GM23338 (cell line): ENCODE measurements around the gene DUSP1. TPM values are rescaled to one million over a fixed set of nuclear protein-coding genes. Genes with fewer than 3 reads are reported as not detected.

Experiments used
- ATAC-seq: fragments of 200-7000 bp; cut with Tn5 transposase; 3 replicates; pipeline ENCODE4 v1.9.1; 2020
- DNase-seq: peaks from one replicate; pipeline ENCODE4 v3.0.0-alpha.2; 2015; ENCODE audit warnings: low spot score
- H2AFZ ChIP-seq: fragments of 200-600 bp; sonication (generic); 2 replicates; pipeline ENCODE4 v1.8.0; 2016; ENCODE audit warnings: antibody characterized with exemption, mild to moderate bottlenecking, moderate library complexity
- H3F3A ChIP-seq: fragments of 200-600 bp; sonication (generic); replicated peaks from 2 replicates; pipeline ENCODE4 v1.8.0; 2017; ENCODE audit warnings: antibody characterized with exemption, mixed run types, low read depth
- H3K27ac ChIP-seq: fragments of 200-600 bp; sonication (generic); 2 replicates; pipeline ENCODE4 v1.6.1; 2016; ENCODE audit warnings: low read depth
- H3K27me3 ChIP-seq: fragments of 200-600 bp; sonication (generic); 2 replicates; pipeline ENCODE4 v1.8.0; 2016; ENCODE audit warnings: mild to moderate bottlenecking, mixed run types, moderate library complexity; ENCODE audit not compliant: insufficient read depth
- H3K36me3 ChIP-seq: fragments of 200-600 bp; sonication (generic); 2 replicates; pipeline ENCODE4 v1.8.0; 2016; ENCODE audit warnings: mild to moderate bottlenecking; ENCODE audit not compliant: insufficient read depth
- H3K4me1 ChIP-seq: fragments of 200-600 bp; sonication (generic); 2 replicates; pipeline ENCODE4 v1.8.0; 2016; ENCODE audit warnings: mild to moderate bottlenecking, moderate library complexity; ENCODE audit not compliant: insufficient read depth
- H3K4me2 ChIP-seq: fragments of 200-600 bp; sonication (generic); 2 replicates; pipeline ENCODE4 v1.7.1; 2017; ENCODE audit warnings: mixed run types
- H3K4me3 ChIP-seq: fragments of 200-600 bp; sonication (generic); 2 replicates; pipeline ENCODE4 v1.6.1; 2016; ENCODE audit warnings: mixed run types
- H3K79me2 ChIP-seq: fragments of 200-600 bp; sonication (generic); replicated peaks from 2 replicates; pipeline ENCODE4 v1.8.0; 2017; ENCODE audit warnings: mild to moderate bottlenecking; ENCODE audit not compliant: insufficient read depth
- H3K9me2 ChIP-seq: fragments of 200-600 bp; sonication (generic); 2 replicates; pipeline ENCODE4 v1.8.0; 2017; ENCODE audit not compliant: insufficient read depth
- H4K20me1 ChIP-seq: fragments of 200-600 bp; sonication (generic); replicated peaks from 2 replicates; pipeline ENCODE4 v1.8.0; 2017; ENCODE audit warnings: mild to moderate bottlenecking; ENCODE audit not compliant: insufficient read depth
- H3K27ac Mint-ChIP-seq: 2 replicates; pipeline ENCODE4 v1.8.0; 2020; ENCODE audit warnings: inconsistent platforms, mild to moderate bottlenecking, moderate library complexity, mixed read lengths
- H3K27me3 Mint-ChIP-seq: 3 replicates; pipeline ENCODE4 v1.8.0; 2022; ENCODE audit warnings: low read depth, mild to moderate bottlenecking, moderate library complexity, mixed read lengths, inconsistent platforms; ENCODE audit not compliant: insufficient read depth, poor library complexity
- H3K36me3 Mint-ChIP-seq: 3 replicates; pipeline ENCODE4 v1.8.0; 2021; ENCODE audit warnings: low read depth, mild to moderate bottlenecking, inconsistent platforms, moderate library complexity, mixed read lengths
- H3K4me1 Mint-ChIP-seq: 3 replicates; pipeline ENCODE4 v1.8.0; 2020; ENCODE audit warnings: mild to moderate bottlenecking, inconsistent platforms, mixed read lengths
- H3K4me3 Mint-ChIP-seq: 3 replicates; pipeline ENCODE4 v1.8.0; 2021; ENCODE audit warnings: moderate library complexity, mild to moderate bottlenecking, inconsistent platforms, mixed read lengths
- H3K9me3 Mint-ChIP-seq: 3 replicates; pipeline ENCODE4 v1.8.0; 2020; ENCODE audit warnings: moderate library complexity, mild to moderate bottlenecking, inconsistent platforms, mixed read lengths
- CREB1 ChIP-seq: fragments of 250-450 bp; sonication (Bioruptor Pico); IDR thresholded peaks from 2 replicates; pipeline ENCODE4 v1.5.0; 2020; ENCODE audit warnings: low read depth, mild to moderate bottlenecking, moderate library complexity
- EZH2phosphoT487 ChIP-seq: fragments of 200-600 bp; sonication (generic); IDR thresholded peaks from one replicate; pipeline ENCODE4 v1.8.1; 2018; ENCODE audit warnings: antibody characterized with exemption; ENCODE audit not compliant: unreplicated experiment
- JUNB ChIP-seq: IDR thresholded peaks from one replicate; pipeline ENCODE4 v1.6.1; 2016; ENCODE audit warnings: antibody characterized with exemption; ENCODE audit not compliant: unreplicated experiment
- NANOG ChIP-seq: IDR thresholded peaks from 2 replicates; pipeline ENCODE4 v1.6.1; 2016; ENCODE audit warnings: antibody characterized with exemption, borderline replicate concordance
- POLR2AphosphoS5 ChIP-seq: IDR thresholded peaks from 2 replicates; pipeline ENCODE4 v1.6.1; 2016; ENCODE audit warnings: antibody characterized with exemption, low read depth
- STAT1 ChIP-seq: IDR thresholded peaks from one replicate; pipeline ENCODE4 v1.6.1; 2016; ENCODE audit warnings: antibody characterized with exemption; ENCODE audit not compliant: unreplicated experiment
- ZNF114 ChIP-seq: fragments of 250-450 bp; sonication (Bioruptor Pico); IDR thresholded peaks from 2 replicates; pipeline ENCODE4 v1.5.0; 2020; ENCODE audit warnings: mild to moderate bottlenecking, moderate library complexity
- polyA plus RNA-seq: library from polyadenylated mRNA; unstranded; fragments of >200 nt; fragmentation: Nextera tagmentation; extraction: Ambion mirVana; gene quantifications from 2 replicates; pipeline ENCODE4 v1.2.1, GENCODE V29; 2016
- total RNA-seq: library from RNA; depleted of rRNA; stranded (reverse); fragments of >200 nt; shearing (Covaris generic); gene quantifications from 2 replicates; pipeline ENCODE4 v1.2.3, GENCODE V29; 2014
- TF ChIP-seq, protein P1 (sequence below), 2 experiments: fragments of 200-600 bp in 1 of 2; sonication (generic) in 1 of 2; conservative IDR thresholded peaks; 2 replicates each; pipeline versions ENCODE4 v1.5.1 to v1.6.1; 2016 to 2017; ENCODE audit warnings: antibody characterized with exemption in 2 of 2, low read depth in 2 of 2, mild to moderate bottlenecking in 2 of 2, moderate library complexity in 1 of 2
- TF ChIP-seq, protein P2 (sequence below): IDR thresholded peaks from one replicate; pipeline ENCODE4 v1.6.1; 2018; ENCODE audit warnings: antibody characterized with exemption; ENCODE audit not compliant: unreplicated experiment

DUSP1 gene
- total and polyA plus RNA-seq, 2 experiments from 2014 or later = 9.7 to 17.2 TPM

DNA sequence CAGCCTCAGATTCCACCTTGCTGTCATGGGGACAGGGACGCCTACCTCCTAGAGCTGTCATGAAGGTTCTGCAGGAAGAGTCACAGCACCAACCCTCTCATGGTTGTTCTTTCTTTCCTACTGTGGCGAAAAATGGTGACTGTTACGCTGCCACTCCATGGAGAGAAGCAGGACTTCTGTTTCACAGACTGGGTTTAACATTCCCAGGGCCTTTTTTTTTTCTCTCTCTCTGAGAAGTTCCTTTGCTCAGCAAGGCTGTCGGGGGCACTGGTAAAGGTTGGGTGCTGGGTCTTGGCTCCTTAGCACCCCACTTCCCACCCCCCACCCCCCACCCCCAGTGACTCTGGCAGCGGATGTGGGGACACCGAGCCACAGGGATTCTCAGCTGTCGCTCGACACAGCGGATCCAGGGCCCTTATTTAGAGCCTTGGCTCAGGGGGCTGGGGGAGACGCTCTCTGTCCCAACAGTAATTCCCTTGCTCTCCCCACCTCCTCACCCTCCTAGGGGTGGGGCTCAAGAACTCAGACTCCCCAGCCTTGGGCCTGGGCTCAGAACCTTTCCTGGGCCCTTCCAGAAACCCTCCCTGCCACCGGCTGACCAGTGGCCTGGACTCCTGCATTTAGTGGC lies 34.4 kb downstream of the DUSP1 start:
- Histone ChIP-seq H3K9me2 (no peaks in the 10 kb centered on the region), H3K4me1 (no peaks in the 10 kb centered on the region), H3F3A (no peaks in the 10 kb centered on the region), H3K27ac (no peak overlapping the region), H3K4me3 (no peak overlapping the region), H3K36me3 (no peaks in the 10 kb centered on the region), H3K27me3 (no peaks in the 10 kb centered on the region), H2AFZ (no peak overlapping the region), H3K79me2 (no peaks in the 10 kb centered on the region), H4K20me1 (no peaks in the 10 kb centered on the region), H3K4me2 (no peak overlapping the region)
- no peaks in the 10 kb centered on the region for H3K9me3 Mint-ChIP-seq
- DNase-seq (peak; percentile 20), ATAC-seq (peak; percentile 38)
- H3K4me3 Mint-ChIP-seq = no peak overlapping the region
- H3K27ac Mint-ChIP-seq = no peak overlapping the region
- TF ChIP-seq, protein P1, sequence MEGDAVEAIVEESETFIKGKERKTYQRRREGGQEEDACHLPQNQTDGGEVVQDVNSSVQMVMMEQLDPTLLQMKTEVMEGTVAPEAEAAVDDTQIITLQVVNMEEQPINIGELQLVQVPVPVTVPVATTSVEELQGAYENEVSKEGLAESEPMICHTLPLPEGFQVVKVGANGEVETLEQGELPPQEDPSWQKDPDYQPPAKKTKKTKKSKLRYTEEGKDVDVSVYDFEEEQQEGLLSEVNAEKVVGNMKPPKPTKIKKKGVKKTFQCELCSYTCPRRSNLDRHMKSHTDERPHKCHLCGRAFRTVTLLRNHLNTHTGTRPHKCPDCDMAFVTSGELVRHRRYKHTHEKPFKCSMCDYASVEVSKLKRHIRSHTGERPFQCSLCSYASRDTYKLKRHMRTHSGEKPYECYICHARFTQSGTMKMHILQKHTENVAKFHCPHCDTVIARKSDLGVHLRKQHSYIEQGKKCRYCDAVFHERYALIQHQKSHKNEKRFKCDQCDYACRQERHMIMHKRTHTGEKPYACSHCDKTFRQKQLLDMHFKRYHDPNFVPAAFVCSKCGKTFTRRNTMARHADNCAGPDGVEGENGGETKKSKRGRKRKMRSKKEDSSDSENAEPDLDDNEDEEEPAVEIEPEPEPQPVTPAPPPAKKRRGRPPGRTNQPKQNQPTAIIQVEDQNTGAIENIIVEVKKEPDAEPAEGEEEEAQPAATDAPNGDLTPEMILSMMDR (conservative IDR thresholded peaks at IDR 0.05; ENCODE audit: low read depth in 2 of 2) = peak in 1 of 2 experiments; percentile 17; a peak in 1 of 4 replicates
- no peak for TF ChIP-seq POLR2AphosphoS5
- H3K4me1 Mint-ChIP-seq = no peaks in the 10 kb centered on the region
- peaks cover 4% of the 10 kb centered on the region for H3K27me3 Mint-ChIP-seq
- no peaks in the 10 kb centered on the region for H3K36me3 Mint-ChIP-seq

DNA sequence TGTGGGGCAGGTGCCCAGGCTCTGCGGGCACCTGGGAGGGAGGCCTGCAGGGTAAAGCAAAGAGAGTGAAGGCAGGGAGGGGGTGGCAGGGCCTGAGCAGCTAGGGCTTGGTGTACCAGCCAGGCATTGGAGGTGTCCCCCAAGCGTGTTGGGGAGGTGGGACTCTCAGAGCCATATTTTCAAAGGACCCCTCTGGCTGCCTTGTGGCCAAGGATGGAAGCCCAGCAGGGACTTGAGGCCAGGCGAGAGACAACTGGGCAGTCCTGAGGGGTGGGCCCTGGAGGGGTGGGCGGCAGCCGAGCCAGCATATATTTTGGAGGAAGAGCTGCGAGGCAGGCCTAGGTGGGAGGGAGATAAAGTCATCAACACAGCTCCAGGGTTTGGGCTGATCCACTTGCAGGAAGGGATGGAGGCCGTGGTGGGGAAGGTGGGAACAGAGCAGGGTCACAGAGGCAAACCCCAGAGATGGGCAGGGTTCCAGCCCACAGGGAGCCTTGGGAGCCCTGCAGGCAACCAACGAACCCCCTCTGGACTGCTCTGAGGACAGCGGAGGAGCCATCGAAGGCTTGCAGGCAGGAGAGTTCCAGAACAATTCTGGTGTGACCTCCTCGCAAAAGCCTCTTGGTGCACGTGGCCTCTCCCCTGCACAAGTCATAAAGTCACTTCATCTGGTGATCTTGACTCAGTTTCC lies 35.7 kb downstream of the DUSP1 start:
- H2AFZ ChIP-seq = no peak overlapping the region
- no peaks in the 10 kb centered on the region for H3K36me3 ChIP-seq
- Mint-ChIP-seq H3K4me3 (no peak overlapping the region), H3K9me3 (no peaks in the 10 kb centered on the region), H3K4me1 (no peaks in the 10 kb centered on the region), H3K36me3 (no peaks in the 10 kb centered on the region), H3K27ac (no peak overlapping the region; the same call in 1 of the 2 replicates), H3K27me3 (peaks cover 4% of the 10 kb centered on the region)
- H3K27ac ChIP-seq = no peak overlapping the region
- DNase-seq (no peak), ATAC-seq (no peak)
- no peaks in the 10 kb centered on the region for H3K9me2 ChIP-seq
- H3K27me3 ChIP-seq = no peaks in the 10 kb centered on the region
- H3F3A ChIP-seq = no peaks in the 10 kb centered on the region
- H3K4me1 ChIP-seq = no peaks in the 10 kb centered on the region
- no peaks in the 10 kb centered on the region for H4K20me1 ChIP-seq
- H3K4me2 ChIP-seq = no peak overlapping the region
- no peaks in the 10 kb centered on the region for H3K79me2 ChIP-seq
- H3K4me3 ChIP-seq = no peak overlapping the region
- TF ChIP-seq STAT1 = no peak
- no peak for TF ChIP-seq CREB1 (CRISPR knock-in tag)
- no peak for TF ChIP-seq ZNF114
- no peak for TF ChIP-seq NANOG
- TF ChIP-seq, protein P2, sequence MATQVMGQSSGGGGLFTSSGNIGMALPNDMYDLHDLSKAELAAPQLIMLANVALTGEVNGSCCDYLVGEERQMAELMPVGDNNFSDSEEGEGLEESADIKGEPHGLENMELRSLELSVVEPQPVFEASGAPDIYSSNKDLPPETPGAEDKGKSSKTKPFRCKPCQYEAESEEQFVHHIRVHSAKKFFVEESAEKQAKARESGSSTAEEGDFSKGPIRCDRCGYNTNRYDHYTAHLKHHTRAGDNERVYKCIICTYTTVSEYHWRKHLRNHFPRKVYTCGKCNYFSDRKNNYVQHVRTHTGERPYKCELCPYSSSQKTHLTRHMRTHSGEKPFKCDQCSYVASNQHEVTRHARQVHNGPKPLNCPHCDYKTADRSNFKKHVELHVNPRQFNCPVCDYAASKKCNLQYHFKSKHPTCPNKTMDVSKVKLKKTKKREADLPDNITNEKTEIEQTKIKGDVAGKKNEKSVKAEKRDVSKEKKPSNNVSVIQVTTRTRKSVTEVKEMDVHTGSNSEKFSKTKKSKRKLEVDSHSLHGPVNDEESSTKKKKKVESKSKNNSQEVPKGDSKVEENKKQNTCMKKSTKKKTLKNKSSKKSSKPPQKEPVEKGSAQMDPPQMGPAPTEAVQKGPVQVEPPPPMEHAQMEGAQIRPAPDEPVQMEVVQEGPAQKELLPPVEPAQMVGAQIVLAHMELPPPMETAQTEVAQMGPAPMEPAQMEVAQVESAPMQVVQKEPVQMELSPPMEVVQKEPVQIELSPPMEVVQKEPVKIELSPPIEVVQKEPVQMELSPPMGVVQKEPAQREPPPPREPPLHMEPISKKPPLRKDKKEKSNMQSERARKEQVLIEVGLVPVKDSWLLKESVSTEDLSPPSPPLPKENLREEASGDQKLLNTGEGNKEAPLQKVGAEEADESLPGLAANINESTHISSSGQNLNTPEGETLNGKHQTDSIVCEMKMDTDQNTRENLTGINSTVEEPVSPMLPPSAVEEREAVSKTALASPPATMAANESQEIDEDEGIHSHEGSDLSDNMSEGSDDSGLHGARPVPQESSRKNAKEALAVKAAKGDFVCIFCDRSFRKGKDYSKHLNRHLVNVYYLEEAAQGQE = no peak
- TF ChIP-seq EZH2phosphoT487 = no peak
- TF ChIP-seq, protein P1 (conservative IDR thresholded peaks at IDR 0.05; ENCODE audit: low read depth in 2 of 2) = no peak
- no peak for TF ChIP-seq JUNB
